GM10248 (cell line): ENCODE results near the gene PRKAR1B.

ENCODE experiments used
- CTCF ChIA-PET: fragments of 300-600 bp; sonication (Branson Sonifier 250); formaldehyde crosslinking; extraction: SDS; loops from one replicate; lab custom pipeline; 2021; ENCODE audit warnings: antibody characterized with exemption; lab: Yijun Ruan, JAX
- POLR2A ChIA-PET: fragments of 350-650 bp; sonication (Branson Sonifier 250); formaldehyde crosslinking; extraction: SDS; loops from one replicate; lab custom pipeline; 2020; ENCODE audit warnings: antibody characterized with exemption; lab: Yijun Ruan, JAX
- DNase-seq: peaks from one replicate; pipeline ENCODE4 v3.0.0; 2012; ENCODE audit errors: extremely low spot score
- TF ChIP-seq, protein P1 (sequence below): IDR thresholded peaks from 2 replicates; pipeline ENCODE4 v1.5.1; 2012; ENCODE audit warnings: mild to moderate bottlenecking, low read depth; ENCODE audit errors: extremely low read depth, missing control alignments, control extremely low read depth

PRKAR1B gene

DNA sequence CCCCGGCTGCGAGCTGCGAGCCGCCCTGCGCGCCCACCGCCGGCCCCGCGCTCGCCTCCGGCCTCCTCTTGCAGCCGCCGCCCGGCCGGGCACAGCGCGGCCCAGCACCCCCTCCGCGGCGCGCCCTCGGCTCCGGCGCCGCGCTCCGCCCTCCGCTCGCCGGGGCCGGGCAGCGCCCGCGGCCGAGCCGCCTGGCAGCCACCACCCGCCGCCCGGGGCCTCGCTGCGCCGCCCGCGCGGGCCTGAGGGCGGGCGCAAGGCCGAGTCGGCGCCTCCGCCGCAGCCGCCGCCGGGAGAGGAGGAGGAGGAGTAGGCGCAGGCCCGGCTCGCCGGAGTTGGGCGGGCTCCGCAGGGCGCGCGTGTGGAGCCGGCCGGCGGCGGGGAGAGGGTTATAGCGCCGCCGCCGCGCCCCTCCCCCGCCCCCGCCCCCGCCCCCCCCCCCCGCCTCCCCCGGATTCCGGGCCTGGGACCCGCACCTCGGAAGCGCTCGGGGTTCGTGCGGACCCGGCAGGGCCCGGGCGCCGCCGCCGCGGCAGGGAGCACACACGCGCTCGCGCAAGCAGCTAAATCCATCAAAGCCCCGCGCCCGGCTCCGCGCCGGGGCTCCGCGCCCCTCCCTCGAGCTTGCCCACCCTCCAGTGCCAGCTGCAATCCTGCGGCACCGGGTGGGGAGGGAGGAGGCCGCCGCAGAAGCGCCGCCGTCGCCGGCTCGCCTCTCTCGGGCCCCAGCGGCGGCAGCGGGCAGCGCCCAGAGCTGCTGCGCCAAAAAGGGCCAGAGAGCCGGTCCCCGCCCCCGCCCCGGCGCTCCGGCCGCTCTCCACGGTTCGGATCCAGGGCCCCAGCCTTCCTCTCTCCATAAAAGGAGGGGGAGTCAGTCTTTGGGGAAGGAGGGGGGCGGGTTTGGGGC lies 207.3 kb downstream of the PRKAR1B start, which contains the start of gene PDGFA:
TSS of gene PDGFA (minus strand) at position 363 of the 907 bp plus-strand sequence. CDS start 845 bp downstream, outside the sequence.
- POLR2A ChIA-PET: no interaction called here
- CTCF ChIA-PET: no interaction called here
- DNase-seq: no peak
- TF ChIP-seq, protein P1, sequence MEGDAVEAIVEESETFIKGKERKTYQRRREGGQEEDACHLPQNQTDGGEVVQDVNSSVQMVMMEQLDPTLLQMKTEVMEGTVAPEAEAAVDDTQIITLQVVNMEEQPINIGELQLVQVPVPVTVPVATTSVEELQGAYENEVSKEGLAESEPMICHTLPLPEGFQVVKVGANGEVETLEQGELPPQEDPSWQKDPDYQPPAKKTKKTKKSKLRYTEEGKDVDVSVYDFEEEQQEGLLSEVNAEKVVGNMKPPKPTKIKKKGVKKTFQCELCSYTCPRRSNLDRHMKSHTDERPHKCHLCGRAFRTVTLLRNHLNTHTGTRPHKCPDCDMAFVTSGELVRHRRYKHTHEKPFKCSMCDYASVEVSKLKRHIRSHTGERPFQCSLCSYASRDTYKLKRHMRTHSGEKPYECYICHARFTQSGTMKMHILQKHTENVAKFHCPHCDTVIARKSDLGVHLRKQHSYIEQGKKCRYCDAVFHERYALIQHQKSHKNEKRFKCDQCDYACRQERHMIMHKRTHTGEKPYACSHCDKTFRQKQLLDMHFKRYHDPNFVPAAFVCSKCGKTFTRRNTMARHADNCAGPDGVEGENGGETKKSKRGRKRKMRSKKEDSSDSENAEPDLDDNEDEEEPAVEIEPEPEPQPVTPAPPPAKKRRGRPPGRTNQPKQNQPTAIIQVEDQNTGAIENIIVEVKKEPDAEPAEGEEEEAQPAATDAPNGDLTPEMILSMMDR: no peak

DNA sequence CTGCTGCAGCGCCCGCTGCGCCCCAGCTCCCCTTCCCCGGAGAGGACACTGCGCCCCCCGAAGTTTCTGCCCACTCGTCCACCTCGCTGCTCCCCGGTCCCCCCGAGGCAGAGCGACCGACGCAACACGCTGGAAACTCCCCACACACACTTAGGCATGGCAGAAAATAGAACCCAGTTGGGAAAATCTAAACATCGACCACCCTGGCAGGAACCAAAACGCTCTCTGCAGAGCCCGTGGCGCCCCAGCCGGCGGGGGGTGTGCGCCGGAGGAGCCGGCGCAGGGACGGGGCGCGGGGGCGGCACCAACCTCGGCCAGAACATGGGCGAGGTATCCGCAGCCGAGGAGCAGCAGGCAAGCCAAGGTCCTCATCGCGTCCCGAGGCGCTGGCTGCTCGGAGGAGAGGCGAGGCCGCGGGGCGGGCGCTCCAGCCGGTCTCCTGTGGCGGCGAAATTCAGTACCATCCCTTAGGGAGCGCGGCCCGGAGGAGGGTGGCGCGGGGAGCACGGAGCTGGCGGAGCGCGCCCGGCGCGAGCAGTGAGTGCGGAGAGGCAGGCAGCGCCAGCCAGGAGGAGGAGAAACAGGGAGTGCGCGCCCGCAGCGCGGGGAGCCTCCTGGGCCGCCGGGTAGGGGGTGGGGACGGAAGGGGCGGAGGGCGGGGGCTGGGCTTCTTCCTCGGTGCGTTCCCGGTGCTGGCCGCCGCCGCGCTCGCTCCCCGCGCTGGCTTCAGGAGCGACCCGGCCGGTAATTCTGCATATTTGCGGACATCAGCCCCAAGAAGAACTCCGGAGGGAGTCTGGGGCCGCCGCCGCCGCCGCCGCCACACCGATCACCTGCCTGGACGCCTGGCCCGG lies 208.2 kb downstream of the PRKAR1B start:
- DNase-seq: no peak
- ChIA-PET CTCF (no interaction called here), POLR2A (no interaction called here)
- TF ChIP-seq, protein P1: no peak

DNA sequence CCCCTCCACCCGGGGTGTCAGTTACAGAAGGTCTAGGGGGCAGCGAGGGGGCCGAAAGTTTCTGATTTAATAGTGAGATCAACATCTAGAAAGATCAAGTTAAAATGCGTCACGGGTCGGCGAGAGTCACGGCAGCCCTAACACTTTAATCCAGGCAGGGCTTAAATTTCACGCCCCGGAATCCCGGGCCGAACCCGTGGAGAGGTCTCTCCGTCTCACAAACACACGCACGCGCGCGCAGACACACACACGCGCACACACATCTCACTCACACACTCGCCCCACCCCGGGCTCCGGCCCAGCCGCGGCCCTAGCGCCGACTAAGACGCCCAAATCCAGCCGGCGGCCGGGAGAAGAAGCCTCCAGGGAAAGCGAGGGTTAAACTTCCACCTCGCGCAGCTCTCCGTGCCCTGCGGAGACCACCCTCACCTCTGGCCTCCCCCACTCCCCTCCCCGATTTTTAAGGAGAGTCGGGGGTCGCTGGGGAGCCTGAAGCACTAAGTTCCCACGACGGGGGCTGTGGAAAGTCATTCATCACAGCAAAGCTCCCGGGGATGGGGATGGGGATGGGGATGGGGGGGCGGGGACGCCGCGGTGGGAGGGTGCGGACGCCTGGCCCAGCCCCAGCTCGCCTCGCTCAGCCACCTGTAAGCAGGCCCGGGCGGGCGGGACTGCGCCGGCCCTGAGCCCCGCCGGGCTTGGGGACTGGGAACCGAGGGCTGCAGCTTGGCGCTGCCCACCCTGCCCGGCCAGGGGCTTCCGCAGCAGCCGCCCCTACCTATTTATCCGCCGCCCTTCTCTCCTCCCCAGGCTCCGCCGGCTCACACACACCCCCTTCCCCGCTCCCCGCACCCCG lies 209.1 kb downstream of the PRKAR1B start:
- POLR2A ChIA-PET: no interaction called here
- DNase-seq: no peak
- CTCF ChIA-PET: no interaction called here
- TF ChIP-seq, protein P1: no peak

DNA sequence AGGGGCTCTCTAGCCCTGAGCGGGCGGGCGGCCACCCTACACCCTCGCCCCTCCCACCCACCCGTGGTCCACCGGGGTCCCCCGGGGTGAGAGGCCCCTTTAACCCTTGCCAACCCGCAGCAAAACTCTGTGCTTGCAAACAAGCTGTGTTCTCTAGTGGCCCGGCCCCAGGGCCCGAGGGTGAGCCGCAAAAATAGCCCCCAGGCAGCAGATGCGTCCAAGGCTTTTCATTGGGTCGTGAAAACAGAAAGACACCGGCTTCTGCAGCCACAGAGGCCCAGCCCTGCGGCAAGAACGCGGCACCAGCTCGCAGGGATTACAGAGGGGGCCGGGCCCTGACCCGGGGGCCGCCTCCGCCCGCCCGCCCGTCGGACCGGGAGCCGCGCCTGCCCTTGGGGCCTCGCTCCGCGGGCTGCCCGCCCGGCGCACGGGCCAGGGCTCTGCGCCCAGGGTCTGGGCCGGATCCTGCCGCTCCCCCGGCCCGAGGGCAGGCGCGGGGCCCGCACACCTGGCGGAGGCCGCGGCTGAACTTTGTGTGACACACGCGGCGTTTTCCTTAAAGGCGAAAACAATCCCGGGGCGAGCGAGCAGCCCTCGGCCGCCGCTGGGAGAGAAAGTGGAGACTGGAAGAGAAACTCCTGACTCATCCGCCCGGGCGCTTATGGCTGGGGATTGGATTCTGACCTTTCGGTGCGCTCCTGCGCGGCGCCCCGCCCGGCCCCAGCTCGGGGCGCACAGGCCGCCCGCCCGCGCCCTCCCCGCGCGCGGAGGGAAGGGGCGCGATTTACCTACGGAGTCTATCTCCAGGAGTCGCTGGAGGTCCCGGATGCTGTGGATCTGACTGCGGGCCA lies 210.2 kb downstream of the PRKAR1B start:
- ChIA-PET POLR2A (interaction anchor here (0.6 kb wide), 1 partner anchor 368 kb away, joined by 3 read pairs; no protein-coding TSS in a partner anchor), CTCF (no interaction called here)
- TF ChIP-seq, protein P1: no peak
- no peak for DNase-seq

DNA sequence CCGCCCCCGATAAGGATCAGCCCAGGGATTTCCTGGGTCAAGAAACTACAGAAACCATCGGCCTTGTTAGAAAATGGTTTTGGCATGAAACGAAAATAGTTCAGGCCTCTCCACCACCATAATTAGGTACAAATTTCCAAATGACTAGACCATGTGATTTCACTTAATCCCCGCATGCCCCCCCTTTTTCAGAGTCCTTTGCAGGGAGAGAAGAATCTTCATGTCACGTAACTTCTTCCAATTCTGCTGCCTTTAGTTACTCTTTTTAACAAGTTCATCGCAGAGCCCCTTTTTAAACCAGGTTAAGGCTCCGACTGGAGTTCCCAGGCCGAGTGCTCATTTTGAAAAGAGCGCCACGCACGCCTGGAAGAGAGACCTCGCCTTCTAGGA lies 210.9 kb downstream of the PRKAR1B start:
- ChIA-PET CTCF (interaction anchor here (1.0 kb wide), 1 partner anchor 183 kb away, joined by 3 read pairs; no protein-coding TSS in a partner anchor), POLR2A (no interaction called here)
- DNase-seq: no peak
- TF ChIP-seq, protein P1: no peak
